Neural progenitor cell (in vitro differentiated cells): ENCODE data around the gene DCP1A. TPM values are rescaled to one million over a fixed set of nuclear protein-coding genes. Genes with fewer than 3 reads are reported as not detected.

ENCODE experiments used
- DNase-seq: peaks from one replicate; pipeline ENCODE4 v3.0.0-alpha.2; 2016; ENCODE audit warnings: low spot score
- H2AFZ ChIP-seq: fragments of 200-600 bp; sonication (generic); replicated peaks from 2 replicates; pipeline ENCODE4 v1.6.1; 2016; ENCODE audit warnings: antibody characterized with exemption
- H3F3A ChIP-seq: fragments of 200-600 bp; sonication (generic); 2 replicates; pipeline ENCODE4 v1.6.1; 2016; ENCODE audit warnings: antibody characterized with exemption, low read depth
- H3K27ac ChIP-seq: fragments of 200-600 bp; sonication (generic); 2 replicates; pipeline ENCODE4 v1.5.1; 2016; ENCODE audit warnings: mild to moderate bottlenecking
- H3K27me3 ChIP-seq: fragments of 200-600 bp; sonication (generic); 2 replicates; pipeline ENCODE4 v1.6.1; 2016; ENCODE audit warnings: mild to moderate bottlenecking, moderate library complexity
- H3K36me3 ChIP-seq: fragments of 200-600 bp; sonication (generic); 2 replicates; pipeline ENCODE4 v1.5.1; 2016
- H3K4me1 ChIP-seq: fragments of 200-600 bp; sonication (generic); 2 replicates; pipeline ENCODE4 v1.6.1; 2016; ENCODE audit warnings: mixed run types
- H3K4me2 ChIP-seq: fragments of 200-600 bp; sonication (generic); 2 replicates; pipeline ENCODE4 v1.6.1; 2016
- H3K4me3 ChIP-seq: fragments of 200-600 bp; sonication (generic); 2 replicates; pipeline ENCODE4 v1.5.1; 2016
- H3K79me2 ChIP-seq: fragments of 200-600 bp; sonication (generic); 2 replicates; pipeline ENCODE4 v1.6.1; 2016; ENCODE audit warnings: low read depth
- H3K9ac ChIP-seq: fragments of 200-600 bp; sonication (generic); 2 replicates; pipeline ENCODE4 v1.6.1; 2016
- H3K9me3 ChIP-seq: fragments of 200-600 bp; sonication (generic); 2 replicates; pipeline ENCODE4 v1.5.1; 2016; ENCODE audit warnings: low read depth
- H4K20me1 ChIP-seq: fragments of 200-600 bp; sonication (generic); 2 replicates; pipeline ENCODE4 v1.6.1; 2016; ENCODE audit warnings: low read depth
- H3K27ac Mint-ChIP-seq: 3 replicates; pipeline ENCODE4 v1.8.0; 2021; ENCODE audit warnings: mixed read lengths
- H3K27me3 Mint-ChIP-seq: 2 replicates; pipeline ENCODE4 v1.8.0; 2022; ENCODE audit warnings: low read depth, mild to moderate bottlenecking, inconsistent platforms, moderate library complexity, mixed read lengths; ENCODE audit not compliant: insufficient read depth
- H3K36me3 Mint-ChIP-seq: 3 replicates; pipeline ENCODE4 v1.8.0; 2021; ENCODE audit warnings: mixed read lengths
- H3K4me1 Mint-ChIP-seq: 3 replicates; pipeline ENCODE4 v1.8.0; 2021; ENCODE audit warnings: mixed read lengths
- H3K4me3 Mint-ChIP-seq: 3 replicates; pipeline ENCODE4 v1.8.0; 2021; ENCODE audit warnings: mild to moderate bottlenecking, moderate library complexity, mixed read lengths
- H3K9me3 Mint-ChIP-seq: 3 replicates; pipeline ENCODE4 v1.8.0; 2020; ENCODE audit warnings: mixed read lengths
- CTCF ChIP-seq: fragments of 200-600 bp; sonication (generic); IDR thresholded peaks from 2 replicates; pipeline ENCODE4 v1.5.1; 2017; ENCODE audit warnings: antibody characterized with exemption, mild to moderate bottlenecking
- EZH2 ChIP-seq: fragments of 200-600 bp; sonication (generic); IDR thresholded peaks from 2 replicates; pipeline ENCODE4 v1.6.1; 2017; ENCODE audit warnings: antibody characterized with exemption, mild to moderate bottlenecking, moderate library complexity
- EZH2phosphoT487 ChIP-seq: fragments of 200-600 bp; sonication (generic); IDR thresholded peaks from 2 replicates; pipeline ENCODE4 v1.6.1; 2017; ENCODE audit warnings: antibody characterized with exemption
- total RNA-seq: library from RNA; depleted of rRNA; stranded (reverse); fragments of >200 nt; gene quantifications from 2 replicates; pipeline ENCODE4 v1.2.3, GENCODE V29; 2015; ENCODE audit warnings: low replicate concordance

Gene DCP1A
- total RNA-seq, 1 donor from 2014 or later = 24.1 TPM

- H3K9me3 Mint-ChIP-seq = no peaks in the 10 kb centered on the region
- H4K20me1 ChIP-seq = no peaks in the 10 kb centered on the region
- H3K4me3 ChIP-seq = no peak overlapping the region
- H3K4me3 Mint-ChIP-seq = no peak overlapping the region
- no peak overlapping the region for H3K9ac ChIP-seq
- H3K4me1 ChIP-seq = no peaks in the 10 kb centered on the region
- H3K27ac Mint-ChIP-seq = no peak overlapping the region
- no peaks in the 10 kb centered on the region for H3K27me3 Mint-ChIP-seq
- no peak overlapping the region for H3K27ac ChIP-seq
- H3F3A ChIP-seq = no peaks in the 10 kb centered on the region
- H3K9me3 ChIP-seq = no peaks in the 10 kb centered on the region
- H3K36me3 ChIP-seq = no peaks in the 10 kb centered on the region
- H3K4me2 ChIP-seq = no peak overlapping the region
- no peaks in the 10 kb centered on the region for H3K79me2 ChIP-seq
- no peaks in the 10 kb centered on the region for H3K27me3 ChIP-seq
- TF ChIP-seq EZH2phosphoT487 = no peak
- TF ChIP-seq EZH2 = no peak
- TF ChIP-seq CTCF = no peak
- no peaks in the 10 kb centered on the region for H3K4me1 Mint-ChIP-seq
- H2AFZ ChIP-seq = no peak overlapping the region
- H3K36me3 Mint-ChIP-seq = no peaks in the 10 kb centered on the region
- DNase-seq = no peak
These were observed 33.0 kb upstream of the DCP1A start for GRCh38 chr3:53380306-53380705.

- Histone ChIP-seq H3F3A (no peaks in the 10 kb centered on the region), H3K9me3 (no peaks in the 10 kb centered on the region), H3K4me2 (no peak overlapping the region), H3K4me1 (no peaks in the 10 kb centered on the region), H2AFZ (no peak overlapping the region), H3K9ac (no peak overlapping the region), H3K27ac (no peak overlapping the region), H3K79me2 (no peaks in the 10 kb centered on the region), H3K4me3 (no peak overlapping the region), H4K20me1 (no peaks in the 10 kb centered on the region), H3K27me3 (no peaks in the 10 kb centered on the region), H3K36me3 (no peaks in the 10 kb centered on the region)
- Mint-ChIP-seq H3K4me3 (no peak overlapping the region), H3K36me3 (no peaks in the 10 kb centered on the region), H3K4me1 (no peaks in the 10 kb centered on the region), H3K9me3 (no peaks in the 10 kb centered on the region), H3K27me3 (no peaks in the 10 kb centered on the region), H3K27ac (no peak overlapping the region)
- DNase-seq = no peak
- TF ChIP-seq CTCF = no peak
- no peak for TF ChIP-seq EZH2
- no peak for TF ChIP-seq EZH2phosphoT487
These were observed 32.6 kb upstream of the DCP1A start for GRCh38 chr3:53379898-53380297.

GRCh38 chr3:53377794-53378193, 30.5 kb upstream of the DCP1A start:
- no peaks in the 10 kb centered on the region for H3K9me3 ChIP-seq
- no peaks in the 10 kb centered on the region for H3F3A ChIP-seq
- H3K9me3 Mint-ChIP-seq = no peaks in the 10 kb centered on the region
- no peaks in the 10 kb centered on the region for H3K27me3 ChIP-seq
- no peaks in the 10 kb centered on the region for H4K20me1 ChIP-seq
- no peak overlapping the region for H2AFZ ChIP-seq
- H3K36me3 Mint-ChIP-seq = no peaks in the 10 kb centered on the region
- H3K4me3 ChIP-seq = no peak overlapping the region
- no peak overlapping the region for H3K27ac Mint-ChIP-seq
- no peak overlapping the region for H3K4me3 Mint-ChIP-seq
- no peak overlapping the region for H3K4me2 ChIP-seq
- H3K4me1 Mint-ChIP-seq = no peaks in the 10 kb centered on the region
- TF ChIP-seq CTCF = no peak
- TF ChIP-seq EZH2phosphoT487 = no peak
- TF ChIP-seq EZH2 = no peak
- H3K27me3 Mint-ChIP-seq = no peaks in the 10 kb centered on the region
- DNase-seq = no peak
- H3K9ac ChIP-seq = no peak overlapping the region
- H3K36me3 ChIP-seq = no peaks in the 10 kb centered on the region
- no peaks in the 10 kb centered on the region for H3K4me1 ChIP-seq
- H3K27ac ChIP-seq = no peak overlapping the region
- H3K79me2 ChIP-seq = no peaks in the 10 kb centered on the region
